LNCaP clone FGC (cell line): Measurements from ENCODE around the gene TMEM198.

ENCODE experiments used
- DNase-seq: peaks from one replicate; pipeline ENCODE4 v3.0.0-alpha.2; 2011; ENCODE audit warnings: low read depth
- H3K4me3 ChIP-seq: 2 replicates; pipeline ENCODE4 v1.5.1; 2011; ENCODE audit warnings: mild to moderate bottlenecking, low read depth, low read length, control low read depth
- TF ChIP-seq, protein P1 (sequence below): IDR thresholded peaks from 2 replicates; pipeline ENCODE4 v1.5.1; 2012; ENCODE audit warnings: mild to moderate bottlenecking; ENCODE audit not compliant: control insufficient read depth, insufficient read depth; ENCODE audit errors: extremely low read depth

Gene TMEM198

DNA sequence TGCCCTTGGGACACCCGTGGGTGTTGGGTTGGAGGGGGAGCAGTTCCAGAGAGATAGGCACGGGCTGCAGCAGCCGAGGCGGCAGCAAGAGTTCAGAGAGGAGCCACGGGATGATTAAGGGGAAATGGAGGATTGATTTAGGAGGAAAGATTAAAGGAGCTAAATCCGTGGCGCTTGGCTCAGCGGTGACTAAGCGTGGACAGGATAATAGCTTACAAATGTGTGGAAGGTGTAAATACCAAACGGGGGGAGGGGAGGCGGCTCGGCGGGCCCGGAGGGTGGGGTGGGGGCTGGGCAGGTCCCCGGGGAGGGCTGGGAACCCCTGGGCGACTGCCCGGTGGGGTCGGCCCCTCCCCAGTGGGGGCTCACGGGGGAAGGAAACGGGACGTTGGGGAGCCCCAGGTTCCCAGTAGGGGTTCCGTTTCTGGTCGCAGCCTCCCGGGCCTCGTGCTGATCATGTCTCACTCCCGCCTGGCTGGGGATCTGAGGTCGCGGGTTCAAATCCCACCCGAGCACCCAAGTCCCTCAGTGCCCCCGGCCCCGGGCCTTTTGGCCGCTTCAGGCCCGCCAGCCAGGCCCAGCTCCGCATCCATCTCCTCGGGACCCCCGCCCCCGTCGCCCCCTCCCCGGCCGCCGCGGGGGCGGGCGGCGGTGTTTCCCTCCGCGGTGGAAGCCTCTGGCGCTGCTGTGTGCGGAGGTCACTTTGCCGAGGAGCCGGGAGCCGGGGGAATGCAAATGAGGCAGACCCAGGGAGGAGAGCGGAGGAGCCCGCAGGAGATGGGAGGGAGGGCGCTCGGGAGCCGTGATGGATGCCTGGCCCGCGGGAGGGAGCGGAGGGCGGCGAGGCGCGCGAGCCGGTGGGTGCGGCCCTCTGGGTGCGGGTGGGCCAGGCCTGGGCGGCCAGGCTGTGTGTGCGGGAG is 21.5 kb upstream of the TMEM198 start:
- TF ChIP-seq, protein P1, sequence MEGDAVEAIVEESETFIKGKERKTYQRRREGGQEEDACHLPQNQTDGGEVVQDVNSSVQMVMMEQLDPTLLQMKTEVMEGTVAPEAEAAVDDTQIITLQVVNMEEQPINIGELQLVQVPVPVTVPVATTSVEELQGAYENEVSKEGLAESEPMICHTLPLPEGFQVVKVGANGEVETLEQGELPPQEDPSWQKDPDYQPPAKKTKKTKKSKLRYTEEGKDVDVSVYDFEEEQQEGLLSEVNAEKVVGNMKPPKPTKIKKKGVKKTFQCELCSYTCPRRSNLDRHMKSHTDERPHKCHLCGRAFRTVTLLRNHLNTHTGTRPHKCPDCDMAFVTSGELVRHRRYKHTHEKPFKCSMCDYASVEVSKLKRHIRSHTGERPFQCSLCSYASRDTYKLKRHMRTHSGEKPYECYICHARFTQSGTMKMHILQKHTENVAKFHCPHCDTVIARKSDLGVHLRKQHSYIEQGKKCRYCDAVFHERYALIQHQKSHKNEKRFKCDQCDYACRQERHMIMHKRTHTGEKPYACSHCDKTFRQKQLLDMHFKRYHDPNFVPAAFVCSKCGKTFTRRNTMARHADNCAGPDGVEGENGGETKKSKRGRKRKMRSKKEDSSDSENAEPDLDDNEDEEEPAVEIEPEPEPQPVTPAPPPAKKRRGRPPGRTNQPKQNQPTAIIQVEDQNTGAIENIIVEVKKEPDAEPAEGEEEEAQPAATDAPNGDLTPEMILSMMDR = no peak
- no peak overlapping the region for H3K4me3 ChIP-seq

DNA sequence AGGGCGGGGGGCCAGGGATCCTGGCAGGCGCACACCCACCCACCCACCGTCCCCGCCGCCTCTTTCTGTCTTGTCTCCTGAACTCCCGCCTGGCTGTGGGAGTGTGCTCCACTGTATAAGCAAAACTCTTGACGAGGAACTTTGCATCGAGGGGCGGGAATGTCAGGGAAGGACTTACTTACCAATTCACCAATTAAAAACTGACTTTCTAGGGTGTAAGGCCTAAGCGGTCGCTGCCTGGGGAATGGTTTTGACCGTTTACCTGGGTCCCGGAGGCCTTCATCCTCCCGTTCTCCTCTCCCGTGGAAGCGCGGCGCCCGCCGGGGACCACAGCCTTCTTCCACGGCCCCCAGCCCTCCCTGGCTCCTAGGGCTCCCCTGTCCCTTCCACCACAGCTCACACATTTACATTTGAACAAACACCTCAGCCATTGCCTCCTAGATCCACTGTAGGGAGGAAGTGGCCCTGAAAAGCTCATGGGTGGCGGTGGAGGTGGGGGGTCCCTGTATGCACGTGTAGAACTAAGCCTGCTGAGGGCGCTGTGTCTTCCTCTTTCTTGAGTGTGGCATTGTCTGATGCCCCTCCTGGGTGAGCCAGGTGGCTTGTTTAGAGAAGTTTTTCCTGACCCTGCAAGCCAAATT is 20.7 kb upstream of the TMEM198 start:
- no peak overlapping the region for H3K4me3 ChIP-seq
- DNase-seq = no peak
- TF ChIP-seq, protein P1 = no peak

More for the DNA sequence above, 21.5 kb upstream of the TMEM198 start:
- DNase-seq = no peak

DNA sequence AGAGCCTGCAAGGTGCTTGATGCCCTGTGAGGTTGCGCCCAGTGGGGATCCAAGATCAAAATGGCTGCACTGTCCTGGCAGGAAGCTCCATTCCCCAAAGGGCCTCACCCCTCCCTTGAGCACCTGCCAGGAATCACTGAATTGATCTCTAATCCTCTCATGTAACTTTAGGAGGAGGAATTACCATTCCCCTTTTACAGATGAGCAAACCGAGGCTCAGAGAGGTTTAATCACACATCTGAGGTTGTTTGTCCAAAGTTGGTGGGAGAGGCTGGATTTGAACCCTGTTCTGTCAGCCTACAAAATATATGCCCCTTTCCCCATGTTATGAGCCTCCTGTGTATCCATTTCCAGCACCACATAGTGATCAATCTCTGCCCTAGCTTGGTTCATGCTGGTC is 19.0 kb upstream of the TMEM198 start:
- no peak overlapping the region for H3K4me3 ChIP-seq
- DNase-seq = no peak
- TF ChIP-seq, protein P1 = no peak

DNA sequence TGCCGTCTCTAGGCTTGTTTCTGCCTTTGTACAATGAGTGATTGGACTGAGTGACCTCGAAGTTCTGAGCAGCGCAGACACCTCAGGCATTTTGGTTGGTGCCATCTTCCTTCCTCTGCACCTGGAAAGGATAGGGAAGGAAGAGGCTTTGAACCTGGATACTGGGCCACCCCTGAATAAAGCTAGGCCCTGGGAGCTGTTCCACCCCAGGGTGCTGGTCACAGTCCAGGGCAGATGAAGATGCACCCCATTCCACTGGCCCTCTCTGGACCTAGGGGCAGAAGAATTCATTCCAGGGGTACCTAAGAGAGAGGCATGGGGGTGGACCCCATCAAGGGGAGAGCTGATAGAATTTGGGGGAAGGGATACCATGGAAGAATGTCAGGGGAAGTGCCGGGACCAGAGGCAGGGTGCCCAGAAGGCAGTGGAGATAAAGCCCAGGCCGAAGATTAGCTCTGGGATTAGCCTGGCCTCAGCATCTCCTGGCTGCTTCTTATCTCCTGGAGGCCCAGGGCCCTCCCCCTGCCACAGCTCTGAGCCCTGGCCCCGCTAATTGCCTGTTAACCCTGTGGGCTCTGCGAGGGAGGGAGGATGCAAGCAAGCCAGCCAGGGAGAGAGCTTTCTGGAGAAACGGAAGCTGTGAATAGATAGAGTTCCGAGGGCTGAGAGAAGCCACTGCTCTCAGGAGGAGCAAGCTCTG is 18.1 kb upstream of the TMEM198 start:
- no peak for DNase-seq
- no peak overlapping the region for H3K4me3 ChIP-seq
- TF ChIP-seq, protein P1 = no peak

DNA sequence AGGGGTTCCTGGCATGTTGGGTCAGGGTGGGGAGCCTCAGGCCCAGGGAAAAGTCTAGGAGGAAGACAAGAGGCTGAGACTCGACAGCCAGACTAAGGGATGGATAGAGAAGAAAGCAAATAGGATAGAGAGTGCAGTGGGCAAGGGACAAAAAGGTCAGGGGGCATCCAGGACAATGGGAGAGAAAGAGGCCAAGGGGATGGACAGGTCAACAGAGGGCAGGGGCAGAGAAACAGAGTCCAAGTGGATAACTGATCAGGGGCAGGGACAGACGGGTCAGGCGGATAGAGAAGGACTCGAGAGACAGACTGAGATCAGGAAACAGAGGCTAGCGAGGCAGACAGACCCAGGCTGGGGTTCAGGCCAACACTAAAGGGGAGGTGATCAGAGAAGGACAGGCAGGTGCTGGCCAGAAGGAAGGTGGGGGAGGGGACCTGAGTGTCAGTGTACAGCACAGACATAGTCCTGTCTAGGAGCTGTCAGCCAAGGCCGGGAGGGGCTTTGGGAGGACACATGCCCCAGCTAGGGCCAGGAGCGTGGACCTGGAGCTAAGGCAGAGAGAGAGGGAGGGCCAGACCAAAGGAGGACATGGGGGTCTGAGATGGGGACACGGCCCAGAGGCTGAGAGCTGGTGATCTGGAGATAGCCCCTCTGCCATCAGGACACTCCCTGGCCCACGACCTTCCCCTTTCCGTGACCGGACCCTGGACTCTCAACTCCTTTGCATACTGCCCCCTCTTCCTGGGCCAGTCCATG is 17.3 kb upstream of the TMEM198 start:
- H3K4me3 ChIP-seq = no peak overlapping the region
- DNase-seq = no peak
- TF ChIP-seq, protein P1 = no peak

DNA sequence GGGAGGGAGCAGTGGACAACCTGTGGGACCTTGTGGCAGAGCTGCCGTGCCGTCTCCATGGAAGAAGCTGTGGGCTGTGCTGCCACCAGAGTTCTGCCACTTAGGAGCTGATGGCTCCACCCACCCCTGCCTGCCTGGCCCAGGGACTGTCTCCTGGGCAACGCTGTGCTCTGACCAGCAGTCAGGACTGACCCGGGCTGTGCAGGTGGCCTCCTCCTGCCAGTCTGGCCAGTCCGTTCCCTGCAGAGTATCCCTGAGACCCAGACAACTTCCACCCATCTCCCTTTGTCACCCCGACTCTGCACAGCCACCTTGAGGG is 16.8 kb upstream of the TMEM198 start:
- DNase-seq = no peak
- no peak overlapping the region for H3K4me3 ChIP-seq
- TF ChIP-seq, protein P1 = no peak
